D721Med (cell line): ENCODE data around the gene WWC2.
A peak's percentile ranks its signal among the peaks of the same experiment; 100 is the strongest.

Experiments used
- DNase-seq: peaks from one replicate; pipeline ENCODE4 v3.0.0; 2011; ENCODE audit warnings: low spot score; ENCODE audit not compliant: insufficient read length
- FAIRE-seq: peaks from 2 replicates; lab custom pipeline; 2011; peaks lifted over from hg19 to GRCh38; lab: Jason Lieb, UNC
- TF ChIP-seq, protein P1 (sequence below): IDR thresholded peaks from 2 replicates; pipeline ENCODE4 v1.5.1; 2012; ENCODE audit warnings: mild to moderate bottlenecking, control low read depth; ENCODE audit not compliant: insufficient read depth; ENCODE audit errors: missing control alignments

The WWC2 gene

DNA sequence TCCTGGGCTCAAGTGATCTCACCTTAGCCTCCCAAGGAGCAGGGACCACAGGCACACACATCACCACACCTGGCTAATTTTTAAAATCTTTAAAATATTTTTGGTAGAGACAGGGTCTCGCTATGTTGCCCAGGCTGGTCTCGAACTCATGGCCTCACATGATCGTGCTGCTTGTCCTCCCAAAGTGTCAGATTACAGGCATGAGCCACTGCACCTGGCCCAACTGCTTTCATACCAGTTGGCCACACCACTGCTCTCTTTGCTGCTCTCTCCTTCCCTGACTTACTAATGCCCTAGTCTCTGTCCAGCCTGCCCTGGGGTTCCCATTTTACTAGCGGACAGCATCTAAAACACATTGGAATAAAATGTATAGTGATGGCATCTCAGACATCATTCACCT, 153.9 kb downstream of the WWC2 start:
- TF ChIP-seq, protein P1, sequence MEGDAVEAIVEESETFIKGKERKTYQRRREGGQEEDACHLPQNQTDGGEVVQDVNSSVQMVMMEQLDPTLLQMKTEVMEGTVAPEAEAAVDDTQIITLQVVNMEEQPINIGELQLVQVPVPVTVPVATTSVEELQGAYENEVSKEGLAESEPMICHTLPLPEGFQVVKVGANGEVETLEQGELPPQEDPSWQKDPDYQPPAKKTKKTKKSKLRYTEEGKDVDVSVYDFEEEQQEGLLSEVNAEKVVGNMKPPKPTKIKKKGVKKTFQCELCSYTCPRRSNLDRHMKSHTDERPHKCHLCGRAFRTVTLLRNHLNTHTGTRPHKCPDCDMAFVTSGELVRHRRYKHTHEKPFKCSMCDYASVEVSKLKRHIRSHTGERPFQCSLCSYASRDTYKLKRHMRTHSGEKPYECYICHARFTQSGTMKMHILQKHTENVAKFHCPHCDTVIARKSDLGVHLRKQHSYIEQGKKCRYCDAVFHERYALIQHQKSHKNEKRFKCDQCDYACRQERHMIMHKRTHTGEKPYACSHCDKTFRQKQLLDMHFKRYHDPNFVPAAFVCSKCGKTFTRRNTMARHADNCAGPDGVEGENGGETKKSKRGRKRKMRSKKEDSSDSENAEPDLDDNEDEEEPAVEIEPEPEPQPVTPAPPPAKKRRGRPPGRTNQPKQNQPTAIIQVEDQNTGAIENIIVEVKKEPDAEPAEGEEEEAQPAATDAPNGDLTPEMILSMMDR, result no peak
- DNase-seq (no peak), FAIRE-seq (no peak)

DNA sequence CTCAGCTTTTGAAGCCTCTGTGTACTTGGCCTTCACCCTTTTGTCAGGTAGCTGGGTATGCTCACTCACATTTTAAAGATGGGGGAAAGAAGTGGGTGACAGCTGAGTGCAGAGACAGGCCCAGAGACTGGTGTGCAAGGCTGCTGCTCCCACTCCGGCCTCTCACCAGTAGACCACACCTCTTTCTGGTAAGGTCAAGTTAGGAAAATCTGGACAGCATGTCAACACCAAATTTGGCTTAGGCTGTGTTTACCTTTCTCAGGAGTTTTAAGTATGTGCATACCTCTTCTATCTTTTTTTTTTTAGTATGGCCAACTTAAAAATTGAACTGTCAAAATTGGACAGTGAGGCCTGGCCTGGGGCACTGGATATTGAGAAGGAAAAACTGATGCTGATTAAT, 154.4 kb downstream of the WWC2 start:
- no peak for DNase-seq
- TF ChIP-seq, protein P1, result no peak
- no peak for FAIRE-seq

DNA sequence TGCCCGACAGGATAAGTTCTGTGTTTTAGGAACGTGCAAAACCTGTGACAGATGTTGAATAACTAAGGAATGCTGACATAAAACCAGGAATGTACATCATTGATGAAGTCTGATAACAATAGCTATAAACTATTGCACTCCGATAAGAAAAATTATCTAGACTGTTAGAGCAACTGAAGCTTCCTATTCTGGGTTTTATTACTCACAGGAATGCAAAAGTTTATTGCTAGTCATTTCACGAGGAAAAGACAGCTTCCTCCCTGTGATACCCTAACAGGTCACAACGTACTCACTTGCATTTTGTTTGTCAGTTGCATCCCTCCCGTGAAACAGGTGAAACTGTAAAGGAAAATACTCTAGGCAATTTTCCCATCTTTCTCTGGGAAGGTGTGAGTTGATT, 155.1 kb downstream of the WWC2 start:
- DNase-seq, result no peak
- no peak for FAIRE-seq
- TF ChIP-seq, protein P1, result no peak

DNA sequence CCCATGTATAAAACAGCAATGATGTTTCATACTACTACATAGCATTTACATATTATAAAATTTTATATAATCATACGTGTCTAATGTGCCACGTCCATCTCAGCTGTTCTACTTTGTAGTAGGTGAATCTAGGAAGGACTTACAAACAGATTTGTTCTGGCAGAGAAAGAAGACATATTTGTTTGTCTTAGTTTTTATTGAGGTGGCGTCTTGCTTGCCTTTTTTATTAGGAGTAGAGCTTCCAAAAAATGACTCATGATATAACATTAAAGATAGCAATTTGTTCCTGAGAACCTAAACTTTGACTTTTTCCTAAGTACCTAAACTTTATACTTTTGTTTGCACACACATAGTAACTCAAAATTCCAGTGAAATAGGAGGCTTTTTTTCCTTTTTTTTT, 156.4 kb downstream of the WWC2 start:
- no peak for FAIRE-seq
- TF ChIP-seq, protein P1, result no peak
- DNase-seq, result no peak

DNA sequence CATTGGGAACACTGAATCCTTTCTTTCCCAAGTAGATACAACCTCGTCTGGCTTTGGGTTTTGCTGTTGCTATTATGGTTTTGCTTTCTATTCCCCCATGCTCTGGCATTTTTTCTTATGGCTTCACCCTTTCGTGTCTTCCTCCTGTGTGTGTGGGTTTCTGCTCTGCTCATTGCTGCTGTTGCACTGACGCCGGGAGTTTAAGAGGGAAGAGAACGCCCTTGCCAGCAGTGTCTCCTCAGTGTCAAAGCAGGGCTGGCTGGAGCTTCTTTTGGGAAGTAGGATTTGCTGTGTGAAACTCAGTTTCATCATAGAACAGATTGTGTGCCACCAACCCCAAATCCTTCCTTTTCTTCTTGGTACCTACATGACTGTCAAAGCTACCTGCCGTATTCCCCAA, 157.3 kb downstream of the WWC2 start:
- TF ChIP-seq, protein P1, result no peak
- FAIRE-seq (no peak), DNase-seq (no peak)

DNA sequence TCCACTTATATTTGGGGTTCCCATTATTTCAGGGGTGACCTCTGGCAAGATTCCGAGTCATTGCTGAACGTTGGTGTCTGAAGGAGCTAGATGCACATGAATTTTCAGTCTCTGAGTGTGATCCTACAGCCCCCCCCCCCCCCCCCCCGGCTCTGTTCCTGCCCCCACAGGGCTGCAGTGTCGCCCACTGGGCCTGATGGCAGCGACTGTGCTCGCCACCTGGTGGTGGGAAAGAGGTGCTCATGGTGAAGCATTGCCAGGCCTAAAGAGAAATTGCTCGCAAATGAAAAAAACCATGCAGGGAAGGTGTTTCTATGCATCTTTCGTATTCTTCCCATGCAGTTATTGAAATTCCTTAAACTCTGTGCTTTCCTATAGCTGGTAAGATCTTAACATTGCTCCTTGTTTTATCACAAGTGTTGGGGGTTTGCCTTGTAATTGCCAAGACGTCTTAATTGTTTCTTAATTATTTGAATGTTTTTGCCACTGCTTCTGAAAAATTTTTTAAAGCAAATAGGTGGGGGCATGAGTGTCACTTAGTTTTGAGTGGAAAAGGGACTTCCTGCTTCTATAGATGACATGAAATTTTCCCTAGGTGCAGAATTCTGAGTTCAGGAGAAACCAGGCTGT, 157.8 kb downstream of the WWC2 start:
- FAIRE-seq, result no peak
- peak; percentile 42 for DNase-seq
- TF ChIP-seq, protein P1, result peak; percentile 56

DNA sequence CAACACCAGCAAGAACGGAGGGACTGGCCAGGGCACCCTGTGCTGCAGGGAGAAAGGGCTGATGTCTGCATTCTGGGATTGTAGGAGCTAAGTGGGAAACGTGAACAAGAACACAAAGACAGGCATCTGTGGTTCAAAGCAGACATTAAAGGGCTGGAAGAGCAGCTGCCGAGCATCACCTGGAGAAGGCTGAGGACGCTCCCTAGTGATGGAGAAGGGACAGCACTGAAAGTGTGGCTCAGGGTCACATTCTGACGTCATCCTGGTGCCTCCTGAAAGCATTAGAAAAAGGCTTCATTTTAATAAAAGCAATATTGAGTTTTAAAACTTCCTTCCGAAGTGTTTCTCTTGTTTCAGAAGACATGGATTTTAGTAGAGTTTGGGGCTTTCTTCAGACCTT, 158.8 kb downstream of the WWC2 start:
- TF ChIP-seq, protein P1, result no peak
- FAIRE-seq, result no peak
- DNase-seq, result no peak
